ENCODE data around the gene CLDN34.
A peak's percentile ranks its signal among the peaks of the same experiment; 100 is the strongest.

The CLDN34 gene

GRCh38 chrX:10011991-10012390 lies 44.8 kb downstream of the CLDN34 start:
- TF ChIP-seq BACH2 (CRISPR knock-in tag; IDR thresholded peaks at IDR 0.05; ENCODE audit: borderline replicate concordance), result no peak
- TF ChIP-seq RARB (CRISPR knock-in tag; IDR thresholded peaks at IDR 0.05), result no peak
- no peak for TF ChIP-seq OSR1 (CRISPR knock-in tag; IDR thresholded peaks at IDR 0.05)
- no peak for TF ChIP-seq TSHZ2 (CRISPR knock-in tag; IDR thresholded peaks at IDR 0.05)
- TF ChIP-seq ISL1 (CRISPR knock-in tag; IDR thresholded peaks at IDR 0.05), result no peak
- no peak for TF ChIP-seq ZFP3 (CRISPR knock-in tag; IDR thresholded peaks at IDR 0.05)
- no peak for TF ChIP-seq ARNTL (CRISPR knock-in tag; IDR thresholded peaks at IDR 0.05; ENCODE audit: borderline replicate concordance, low read depth)
- TF ChIP-seq ESRRG (CRISPR knock-in tag; IDR thresholded peaks at IDR 0.05), result no peak
- no peak for ATAC-seq

GRCh38 chrX:10014462-10015354 lies 47.5 kb downstream of the CLDN34 start:
- peak; percentile 89 for ATAC-seq
- TF ChIP-seq CSRNP3 (CRISPR knock-in tag; IDR thresholded peaks at IDR 0.05), result no peak
- no peak for TF ChIP-seq PPARA (CRISPR knock-in tag; IDR thresholded peaks at IDR 0.05; ENCODE audit: borderline replicate concordance)
- no peak for TF ChIP-seq ZC3H10 (CRISPR knock-in tag; IDR thresholded peaks at IDR 0.05)
- TF ChIP-seq ISL1 (CRISPR knock-in tag; IDR thresholded peaks at IDR 0.05), result no peak
- no peak for TF ChIP-seq ZNF8 (CRISPR knock-in tag; IDR thresholded peaks at IDR 0.05)
- no peak for TF ChIP-seq CSDC2 (CRISPR knock-in tag; IDR thresholded peaks at IDR 0.05)
- no peak for TF ChIP-seq TCF4 (CRISPR knock-in tag; IDR thresholded peaks at IDR 0.05; ENCODE audit: borderline replicate concordance)
- TF ChIP-seq ZNF565 (CRISPR knock-in tag; conservative IDR thresholded peaks at IDR 0.05; ENCODE audit: low read depth), result no peak
- TF ChIP-seq PATZ1 (CRISPR knock-in tag; IDR thresholded peaks at IDR 0.05; ENCODE audit: borderline replicate concordance), result no peak
- no peak for TF ChIP-seq OSR1 (CRISPR knock-in tag; IDR thresholded peaks at IDR 0.05)
- no peak for TF ChIP-seq BACH2 (CRISPR knock-in tag; IDR thresholded peaks at IDR 0.05; ENCODE audit: borderline replicate concordance)

- TF ChIP-seq BACH2 (CRISPR knock-in tag; IDR thresholded peaks at IDR 0.05; ENCODE audit: borderline replicate concordance), result no peak
- TF ChIP-seq ZNF70 (CRISPR knock-in tag; IDR thresholded peaks at IDR 0.05), result no peak
- no peak for TF ChIP-seq CREB5 (CRISPR knock-in tag; IDR thresholded peaks at IDR 0.05; ENCODE audit: low read depth)
- TF ChIP-seq OSR1 (CRISPR knock-in tag; IDR thresholded peaks at IDR 0.05), result no peak
- TF ChIP-seq GLIS3 (CRISPR knock-in tag; IDR thresholded peaks at IDR 0.05), result no peak
- TF ChIP-seq POU6F1 (CRISPR knock-in tag; IDR thresholded peaks at IDR 0.05; ENCODE audit: borderline replicate concordance, low read depth), result no peak
- no peak for TF ChIP-seq ESRRG (CRISPR knock-in tag; IDR thresholded peaks at IDR 0.05)
- TF ChIP-seq ZC3H10 (CRISPR knock-in tag; IDR thresholded peaks at IDR 0.05), result no peak
- ATAC-seq, result no peak
Measured at GRCh38 chrX:10015355-10015722, 48.2 kb downstream of the CLDN34 start.

All from SK-N-SH treated with all-trans-retinoic acid at 6 μM for 48 hours (cell line).